CD4-positive, alpha-beta T cell (primary cell): ENCODE results near the gene PRRX2. TPM values are rescaled to one million over a fixed set of nuclear protein-coding genes. Genes with fewer than 3 reads are reported as not detected.

Experiments
- ATAC-seq: fragments of 200-7000 bp; cut with Tn5 transposase; one replicate; pipeline ENCODE4 v1.10.0; 2022; ENCODE audit warnings: mild to moderate bottlenecking; ENCODE audit not compliant: poor library complexity
- CTCF ChIA-PET: fragments of 350-600 bp; sonication (Branson Sonifier 250); formaldehyde crosslinking; loops from one replicate; lab custom pipeline; 2021; ENCODE audit warnings: antibody characterized with exemption, inconsistent platforms; lab: Charles Lee
- POLR2A ChIA-PET: fragments of 350-600 bp; sonication (Branson Sonifier 250); formaldehyde crosslinking; loops from one replicate; lab custom pipeline; 2021; ENCODE audit warnings: antibody characterized with exemption, inconsistent platforms; lab: Charles Lee
- DNase-seq, 14 experiments: peaks; one replicate each; pipeline ENCODE4 v3.0.0-alpha.2; 2013 to 2020; ENCODE audit warnings: mixed read lengths in 2 of 14
- H3K27ac ChIP-seq, 2 donors: one replicate each; pipeline versions ENCODE4 v1.5.1 to v1.7.0; 2013; ENCODE audit warnings: low read length in 2 of 2, low read depth in 1 of 2, mild to moderate bottlenecking in 1 of 2
- H3K27me3 ChIP-seq, 2 experiments: 1 replicate in 1 of 2; 2 replicates in 1 of 2; pipeline versions ENCODE4 v1.6.1 to v1.7.0; 2013; ENCODE audit warnings: low read length in 2 of 2, control low read depth in 1 of 2, mild to moderate bottlenecking in 1 of 2, moderate library complexity in 1 of 2; ENCODE audit not compliant: insufficient read depth in 2 of 2, control insufficient read depth in 1 of 2
- H3K36me3 ChIP-seq: one replicate; pipeline ENCODE4 v1.6.1; 2013; ENCODE audit warnings: low read length, control low read depth; ENCODE audit not compliant: insufficient read depth
- H3K4me1 ChIP-seq: one replicate; pipeline ENCODE4 v1.6.1; 2013; ENCODE audit warnings: low read length, control low read depth; ENCODE audit not compliant: insufficient read depth
- H3K4me3 ChIP-seq: one replicate; pipeline ENCODE4 v1.5.1; 2013; ENCODE audit warnings: mild to moderate bottlenecking, low read length, moderate library complexity
- H3K9me3 ChIP-seq, 2 experiments: 1 replicate in 1 of 2; 2 replicates in 1 of 2; pipeline versions ENCODE4 v1.6.1 to v1.7.0; 2013; ENCODE audit warnings: low read length in 2 of 2, mild to moderate bottlenecking in 2 of 2, control low read depth in 1 of 2, moderate library complexity in 1 of 2; ENCODE audit not compliant: control insufficient read depth in 1 of 2, insufficient read depth in 1 of 2
- H3K27ac Mint-ChIP-seq: one replicate; pipeline ENCODE4 v1.8.0; 2020; ENCODE audit warnings: mixed read lengths
- H3K27me3 Mint-ChIP-seq: one replicate; pipeline ENCODE4 v1.8.0; 2021; ENCODE audit warnings: mixed read lengths
- H3K36me3 Mint-ChIP-seq: one replicate; pipeline ENCODE4 v1.8.0; 2021; ENCODE audit warnings: low read depth, mixed read lengths
- H3K4me1 Mint-ChIP-seq: one replicate; pipeline ENCODE4 v1.8.0; 2021; ENCODE audit warnings: low read depth, mixed read lengths
- H3K4me3 Mint-ChIP-seq: one replicate; pipeline ENCODE4 v1.8.0; 2020; ENCODE audit warnings: mild to moderate bottlenecking, mixed read lengths
- H3K9me3 Mint-ChIP-seq: one replicate; pipeline ENCODE4 v1.8.0; 2020; ENCODE audit warnings: mixed read lengths
- intact Hi-C, 2 experiments: fragments of 100-400 bp; cut with DNase I in 1 of 2; cut with micrococcal nuclease in 1 of 2; formaldehyde crosslinking; loops; one replicate each; pipeline versions ENCODE4 v1.15.1 to v1.9.0; 2023 to 2025; cut with DNase I, micrococcal nuclease
- total RNA-seq, 174 experiments: library from RNA in 2 of 174; stranded (reverse) in 2 of 174; gene quantifications; one replicate each; pipeline ENCODE4 v1.2.3 and lab custom pipeline; 2021 to 2026
- TF ChIP-seq, protein P1 (sequence below): fragments of 200-600 bp; IDR thresholded peaks from one replicate; pipeline ENCODE4 v1.8.0; 2022; ENCODE audit warnings: antibody characterized with exemption, mild to moderate bottlenecking

The PRRX2 gene
- total RNA-seq, 2 experiments from 2014 or later: not detected

DNA sequence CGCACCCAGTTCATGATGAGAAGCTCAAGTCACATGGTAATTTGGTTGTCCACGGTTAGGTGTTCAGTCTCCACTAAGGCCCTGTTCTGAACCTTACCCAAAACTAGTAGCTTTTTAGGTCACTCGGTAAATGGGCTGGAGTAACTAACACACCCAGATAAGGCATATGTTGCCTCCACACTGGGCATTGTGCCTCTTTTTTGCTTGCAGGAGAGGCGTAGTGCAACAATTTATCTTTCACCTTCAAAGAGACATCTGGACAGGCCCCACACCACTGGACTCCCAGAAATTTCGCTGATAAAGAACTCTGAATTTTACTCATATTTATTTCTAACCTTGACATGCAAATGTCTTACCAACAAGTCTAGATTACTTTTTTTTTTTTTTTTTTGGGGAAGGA, 104.2 kb downstream of the PRRX2 start:
- H3K4me1 ChIP-seq: no peaks in the 10 kb centered on the region

DNA sequence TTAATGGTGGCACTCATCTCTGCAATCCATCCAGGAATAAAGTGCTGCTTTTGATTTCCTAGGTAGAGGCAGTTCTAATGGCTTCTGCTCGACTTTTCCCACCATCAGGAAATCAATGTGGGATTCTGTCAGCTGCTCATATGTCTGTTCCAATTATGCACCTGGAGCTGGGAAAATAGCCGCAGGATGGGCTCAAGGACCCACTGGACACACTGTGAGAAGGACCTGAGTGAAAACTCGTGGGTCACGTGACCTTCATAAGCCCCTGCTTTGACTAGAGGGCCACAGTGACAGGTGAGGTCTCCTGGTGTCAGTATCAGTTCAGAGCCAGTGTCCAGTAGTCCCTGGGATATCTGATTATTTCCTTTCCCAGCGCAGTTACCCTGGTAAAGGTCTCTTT, 105.3 kb downstream of the PRRX2 start:
- no peak overlapping the region for H3K4me3 ChIP-seq
- no peaks in the 10 kb centered on the region for H3K4me1 ChIP-seq
- Mint-ChIP-seq H3K4me3 (no peak overlapping the region), H3K27me3 (no peaks in the 10 kb centered on the region), H3K4me1 (no peaks in the 10 kb centered on the region), H3K9me3 (no peaks in the 10 kb centered on the region), H3K27ac (no peak overlapping the region), H3K36me3 (no peaks in the 10 kb centered on the region)
- CTCF ChIA-PET: no interaction called here
- DNase-seq: no peak
- POLR2A ChIA-PET: no interaction called here
- no peaks in the 10 kb centered on the region for H3K9me3 ChIP-seq
- TF ChIP-seq, protein P1, sequence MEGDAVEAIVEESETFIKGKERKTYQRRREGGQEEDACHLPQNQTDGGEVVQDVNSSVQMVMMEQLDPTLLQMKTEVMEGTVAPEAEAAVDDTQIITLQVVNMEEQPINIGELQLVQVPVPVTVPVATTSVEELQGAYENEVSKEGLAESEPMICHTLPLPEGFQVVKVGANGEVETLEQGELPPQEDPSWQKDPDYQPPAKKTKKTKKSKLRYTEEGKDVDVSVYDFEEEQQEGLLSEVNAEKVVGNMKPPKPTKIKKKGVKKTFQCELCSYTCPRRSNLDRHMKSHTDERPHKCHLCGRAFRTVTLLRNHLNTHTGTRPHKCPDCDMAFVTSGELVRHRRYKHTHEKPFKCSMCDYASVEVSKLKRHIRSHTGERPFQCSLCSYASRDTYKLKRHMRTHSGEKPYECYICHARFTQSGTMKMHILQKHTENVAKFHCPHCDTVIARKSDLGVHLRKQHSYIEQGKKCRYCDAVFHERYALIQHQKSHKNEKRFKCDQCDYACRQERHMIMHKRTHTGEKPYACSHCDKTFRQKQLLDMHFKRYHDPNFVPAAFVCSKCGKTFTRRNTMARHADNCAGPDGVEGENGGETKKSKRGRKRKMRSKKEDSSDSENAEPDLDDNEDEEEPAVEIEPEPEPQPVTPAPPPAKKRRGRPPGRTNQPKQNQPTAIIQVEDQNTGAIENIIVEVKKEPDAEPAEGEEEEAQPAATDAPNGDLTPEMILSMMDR: no peak
- no peaks in the 10 kb centered on the region for H3K36me3 ChIP-seq
- peaks cover 0 to 5% of the 10 kb centered on the region in 2 experiments for H3K27me3 ChIP-seq
- no peak for ATAC-seq
- H3K27ac ChIP-seq: no peak overlapping the region
- intact Hi-C loops: no loop called here

More for the DNA sequence above, 104.2 kb downstream of the PRRX2 start:
- ATAC-seq (no peak), DNase-seq (no peak)
- Histone ChIP-seq H3K27ac (no peak overlapping the region), H3K4me3 (no peak overlapping the region), H3K27me3 (no peaks in the 10 kb centered on the region), H3K9me3 (no peaks in the 10 kb centered on the region), H3K36me3 (no peaks in the 10 kb centered on the region)
- intact Hi-C loops: no loop called here
- ChIA-PET CTCF (no interaction called here), POLR2A (no interaction called here)
- no peak overlapping the region for H3K4me3 Mint-ChIP-seq
- TF ChIP-seq, protein P1: no peak
- H3K4me1 Mint-ChIP-seq: no peaks in the 10 kb centered on the region
- H3K27me3 Mint-ChIP-seq: no peaks in the 10 kb centered on the region
- H3K9me3 Mint-ChIP-seq: no peaks in the 10 kb centered on the region
- H3K27ac Mint-ChIP-seq: no peak overlapping the region
- H3K36me3 Mint-ChIP-seq: no peaks in the 10 kb centered on the region

Other genes starting within 250 kb of the PRRX2 start
- gene C9orf50, start 44.5 kb upstream of the PRRX2 start, total RNA-seq: not detected
- 10 to 100 TPM; 50.7 to 52.5 TPM for gene NTMT1, start 39.5 kb upstream of the PRRX2 start, total RNA-seq
- gene ASB6, start 23.5 kb upstream of the PRRX2 start, total RNA-seq: 10 to 100 TPM; 28.5 to 29.3 TPM
- gene PTGES, start 87.4 kb downstream of the PRRX2 start, total RNA-seq: under 1 TPM; 0.25 to 0.38 TPM
- 10 to 100 TPM; 13.4 to 15.1 TPM for gene TOR1B, start 137.5 kb downstream of the PRRX2 start, total RNA-seq
- 10 to 100 TPM; 12.6 to 13.9 TPM for gene TOR1A, start 158.5 kb downstream of the PRRX2 start, total RNA-seq
- gene C9orf78, start 169.6 kb downstream of the PRRX2 start, total RNA-seq: 100 to 1,000 TPM; 145 to 159 TPM
- gene USP20, start 169.8 kb downstream of the PRRX2 start, total RNA-seq: 10 to 100 TPM; 80.4 to 80.9 TPM